HCT116 (cell line): ENCODE measurements around the gene MED23. TPM values are rescaled to one million over a fixed set of nuclear protein-coding genes. Genes with fewer than 3 reads are reported as not detected.

Experiments used
- ATAC-seq: fragments of 200-7000 bp; cut with Tn5 transposase; 2 replicates; pipeline ENCODE4 v1.9.1; 2020; ENCODE audit warnings: mild to moderate bottlenecking, moderate library complexity
- BruUV-seq: library from RNA; stranded (reverse); fragments of 400-500 nt; replicated peaks from 2 replicates; lab custom pipeline; 2021; lab: Mats Ljungman, UMichigan
- CTCF ChIA-PET: fragments of 300-600 bp; sonication (Branson Sonifier 250); formaldehyde crosslinking; loops from one replicate; lab custom pipeline; 2021; ENCODE audit warnings: antibody characterized with exemption; lab: Charles Lee
- POLR2A ChIA-PET: fragments of 300-600, 350-600 bp; sonication (Branson Sonifier 250); formaldehyde crosslinking; loops from one replicate; lab custom pipeline; 2021; ENCODE audit warnings: antibody characterized with exemption; lab: Charles Lee
- RAD21 ChIA-PET, 2 experiments: fragments of 300-600 bp; sonication (Branson Sonifier 250); formaldehyde crosslinking; loops; one replicate each; lab custom pipeline; 2023; ENCODE audit warnings: low total read pairs in 2 of 2; ENCODE audit not compliant: uncharacterized antibody in 2 of 2, unreplicated experiment in 2 of 2, low non-redundant PET in 1 of 2; lab: Charles Lee
- DNase-seq: peaks from one replicate; pipeline ENCODE4 v3.0.0-alpha.2; 2010; ENCODE audit warnings: low read depth, low spot score
- H2AFZ ChIP-seq: fragments of 200-600 bp; shearing (Covaris generic), sonication (generic); 2 replicates; pipeline ENCODE4 v1.6.1; 2017; ENCODE audit warnings: low read depth, mixed run types, mixed read lengths, antibody characterized with exemption, low read length; ENCODE audit not compliant: poor library complexity, severe bottlenecking
- H3K27ac ChIP-seq: 2 replicates; pipeline ENCODE4 v1.5.1; 2012; ENCODE audit warnings: low read depth, low read length
- H3K27me3 ChIP-seq: fragments of 200-600 bp; sonication (generic); 2 replicates; pipeline ENCODE4 v1.6.1; 2016; ENCODE audit warnings: mixed run types, low read length, mixed read lengths; ENCODE audit not compliant: insufficient read depth
- H3K36me3 ChIP-seq, 2 experiments: fragments of 200-500 bp in 1 of 2; fragments of 200-600 bp in 1 of 2; sonication (Bioruptor generic) in 1 of 2; sonication (generic) in 1 of 2; 2 replicates each; pipeline versions ENCODE4 v1.5.1 to v1.6.1; 2014 to 2016; ENCODE audit warnings: low read length in 2 of 2, inconsistent platforms in 1 of 2, mixed read lengths in 1 of 2, mixed run types in 1 of 2; ENCODE audit not compliant: insufficient read depth in 2 of 2, control insufficient read depth in 1 of 2
- H3K4me1 ChIP-seq, 2 experiments: fragments of 200-600 bp in 1 of 2; sonication (generic) in 1 of 2; 2 replicates each; pipeline versions ENCODE4 v1.5.1 to v1.6.1; 2012 to 2017; ENCODE audit warnings: low read length in 2 of 2, inconsistent platforms in 1 of 2, mild to moderate bottlenecking in 1 of 2, mixed read lengths in 1 of 2, mixed run types in 1 of 2, moderate library complexity in 1 of 2; ENCODE audit not compliant: insufficient read depth in 2 of 2, control insufficient read depth in 1 of 2
- H3K4me2 ChIP-seq: fragments of 200-600 bp; sonication (generic); 2 replicates; pipeline ENCODE4 v1.6.1; 2017; ENCODE audit warnings: mixed run types, low read length, mixed read lengths
- H3K4me3 ChIP-seq, 2 experiments: fragments of 200-600 bp in 1 of 2; sonication (generic) in 1 of 2; replicated peaks in 1 of 2; 2 replicates each; pipeline ENCODE4 v1.5.1; 2011 to 2016; ENCODE audit warnings: low read length in 2 of 2, control low read depth in 1 of 2, low read depth in 1 of 2, mild to moderate bottlenecking in 1 of 2, mixed read lengths in 1 of 2, mixed run types in 1 of 2
- H3K79me2 ChIP-seq: fragments of 200-600 bp; sonication (generic); 2 replicates; pipeline ENCODE4 v1.6.1; 2017; ENCODE audit warnings: mild to moderate bottlenecking, mixed run types, low read length, moderate library complexity, mixed read lengths; ENCODE audit not compliant: insufficient read depth
- H3K9ac ChIP-seq: fragments of 200-600 bp; sonication (generic); 2 replicates; pipeline ENCODE4 v1.6.1; 2016; ENCODE audit warnings: low read length, mixed read lengths
- H3K9me2 ChIP-seq: fragments of 200-600 bp; sonication (generic), shearing (Covaris generic); 2 replicates; pipeline ENCODE4 v1.6.1; 2017; ENCODE audit warnings: mixed run types, mild to moderate bottlenecking, moderate library complexity; ENCODE audit not compliant: insufficient read depth
- H3K9me3 ChIP-seq, 2 experiments: fragments of 200-500 bp in 1 of 2; fragments of 200-600 bp in 1 of 2; sonication (Bioruptor generic) in 1 of 2; sonication (generic) in 1 of 2; 2 replicates each; pipeline ENCODE4 v1.6.1; 2014 to 2017; ENCODE audit warnings: low read length in 2 of 2, mixed read lengths in 2 of 2, inconsistent platforms in 1 of 2, low read depth in 1 of 2, mild to moderate bottlenecking in 1 of 2, mixed run types in 1 of 2, moderate library complexity in 1 of 2; ENCODE audit not compliant: control insufficient read depth in 1 of 2, insufficient read depth in 1 of 2
- H4K20me1 ChIP-seq: fragments of 200-600 bp; sonication (generic), shearing (Covaris generic); 2 replicates; pipeline ENCODE4 v1.6.1; 2017; ENCODE audit warnings: mixed run types, mild to moderate bottlenecking, moderate library complexity; ENCODE audit not compliant: insufficient read depth
- CEBPB ChIP-seq: IDR thresholded peaks from 2 replicates; pipeline ENCODE4 v1.6.1; 2012; ENCODE audit warnings: low read depth
- ELF1 ChIP-seq: IDR thresholded peaks from 2 replicates; pipeline ENCODE4 v1.6.1; 2012; ENCODE audit warnings: low read depth, borderline replicate concordance
- EZH2 ChIP-seq: fragments of 200-600 bp; sonication (generic); IDR thresholded peaks from 2 replicates; pipeline ENCODE4 v1.6.1; 2017; ENCODE audit warnings: antibody characterized with exemption, mixed run types
- JUND ChIP-seq: IDR thresholded peaks from 2 replicates; pipeline ENCODE4 v1.6.1; 2012
- POLR2A ChIP-seq: IDR thresholded peaks from 2 replicates; pipeline ENCODE4 v1.7.0; 2011; ENCODE audit warnings: borderline replicate concordance; ENCODE audit not compliant: insufficient read depth, insufficient read length; ENCODE audit errors: extremely low read depth
- POLR2AphosphoS5 ChIP-seq: IDR thresholded peaks from 2 replicates; pipeline ENCODE4 v1.6.1; 2011; ENCODE audit warnings: mild to moderate bottlenecking, low read depth, low read length, moderate library complexity
- RAD21 ChIP-seq: IDR thresholded peaks from 2 replicates; pipeline ENCODE4 v1.6.1; 2012; ENCODE audit warnings: low read depth, mild to moderate bottlenecking
- SIN3A ChIP-seq: IDR thresholded peaks from 2 replicates; pipeline ENCODE4 v1.6.1; 2012; ENCODE audit warnings: low read depth
- SP1 ChIP-seq: IDR thresholded peaks from 2 replicates; pipeline ENCODE4 v1.6.1; 2012; ENCODE audit warnings: low read depth
- SRF ChIP-seq: IDR thresholded peaks from 2 replicates; pipeline ENCODE4 v1.6.1; 2012; ENCODE audit warnings: low read depth
- YY1 ChIP-seq: IDR thresholded peaks from 2 replicates; pipeline ENCODE4 v1.6.1; 2011; ENCODE audit warnings: low read length, low read depth, moderate library complexity, mild to moderate bottlenecking; ENCODE audit not compliant: insufficient replicate concordance; ENCODE audit errors: extremely low read depth
- ZBTB33 ChIP-seq: IDR thresholded peaks from 2 replicates; pipeline ENCODE4 v1.6.1; 2011; ENCODE audit warnings: mild to moderate bottlenecking, low read length, moderate library complexity; ENCODE audit not compliant: insufficient replicate concordance; ENCODE audit errors: extremely low read depth
- ZFX ChIP-seq: fragments of 450-650 bp; IDR thresholded peaks from 2 replicates; pipeline ENCODE4 v1.6.1; 2017
- intact Hi-C: fragments of 100-400 bp; cut with micrococcal nuclease; formaldehyde crosslinking; loops from 2 replicates; pipeline ENCODE4 v1.10.0; 2022
- total RNA-seq: library from RNA; stranded (reverse); gene quantifications from one replicate; pipeline ENCODE4 v1.2.1, GENCODE V29; 2021; ENCODE audit not compliant: unreplicated experiment

MED23 gene
- total RNA-seq, 1 experiment from 2014 or later = 17.2 TPM

GRCh38 chr6:131568726-131569125 lies 59.3 kb downstream of the MED23 start:
- RAD21 ChIA-PET = no interaction called here
- Histone ChIP-seq H3K79me2 (no peaks in the 10 kb centered on the region), H3K27ac (no peak overlapping the region), H3K9ac (no peak overlapping the region), H3K9me3 (no peaks in the 10 kb centered on the region), H2AFZ (no peak overlapping the region), H3K4me1 (no peaks in the 10 kb centered on the region), H4K20me1 (no peaks in the 10 kb centered on the region; the same call in 1 of the 2 replicates), H3K36me3 (no peaks in the 10 kb centered on the region), H3K4me2 (no peak overlapping the region), H3K9me2 (no peaks in the 10 kb centered on the region)
- CTCF ChIA-PET = no interaction called here
- intact Hi-C loops = no loop called here
- no TSS peak for BruUV-seq
- no peak for TF ChIP-seq ZBTB33
- no peak for TF ChIP-seq POLR2AphosphoS5
- no peak for TF ChIP-seq SP1
- TF ChIP-seq CEBPB = no peak
- TF ChIP-seq ZFX = no peak
- TF ChIP-seq YY1 = no peak
- no peak for TF ChIP-seq EZH2
- TF ChIP-seq POLR2A = no peak
- no peak for TF ChIP-seq RAD21
- TF ChIP-seq SRF = no peak
- TF ChIP-seq JUND = no peak
- no peak for TF ChIP-seq ELF1
- TF ChIP-seq SIN3A = no peak
- TF ChIP-seq, all 23 proteins: peak for 0
- DNase-seq (no peak), ATAC-seq (no peak)
- POLR2A ChIA-PET = no interaction called here
- Histone ChIP-seq H3K27me3 (no peaks in the 10 kb centered on the region), H3K4me3 (no peak overlapping the region)
